ENCODE data around the gene KSR1. TPM values are rescaled to one million over a fixed set of nuclear protein-coding genes. Genes with fewer than 3 reads are reported as not detected.

KSR1 gene
- total and polyA plus RNA-seq, 2 of the 8 experiments (the other 6 are each of a cell fraction or from before 2014, with no cell fraction given), result 14.1 to 34.7 TPM

GRCh38 chr17:27585153-27585681 lies 129.0 kb downstream of the KSR1 start (continued):
- TF ChIP-seq MAX (IDR thresholded peaks at IDR 0.05), result no peak
- TF ChIP-seq TAF7 (optimal IDR thresholded peaks at IDR 0.05; ENCODE audit: borderline replicate concordance, low read depth, low read length), result no peak

Data from H1 (cell line).